ENCODE results near the gene ARHGAP32.

DNA sequence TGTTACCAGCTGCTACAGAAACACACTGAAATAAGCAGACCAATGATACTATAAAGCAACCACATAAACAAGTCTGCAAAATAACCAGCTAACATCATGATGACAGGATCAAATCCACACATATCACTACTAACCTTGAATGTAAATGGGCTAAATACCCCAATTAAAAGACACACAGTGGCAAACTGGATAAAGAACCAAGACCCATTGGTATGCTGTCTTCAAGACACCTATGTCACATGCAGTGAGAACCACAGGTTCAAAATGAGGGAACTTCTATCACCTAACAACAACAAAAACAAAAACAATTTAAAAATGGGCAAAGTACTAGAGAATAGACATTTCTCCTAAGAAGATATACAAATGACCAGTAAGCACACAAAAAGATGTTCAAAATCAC lies 89.9 kb downstream of the ARHGAP32 start:
- TF ChIP-seq, protein P1, sequence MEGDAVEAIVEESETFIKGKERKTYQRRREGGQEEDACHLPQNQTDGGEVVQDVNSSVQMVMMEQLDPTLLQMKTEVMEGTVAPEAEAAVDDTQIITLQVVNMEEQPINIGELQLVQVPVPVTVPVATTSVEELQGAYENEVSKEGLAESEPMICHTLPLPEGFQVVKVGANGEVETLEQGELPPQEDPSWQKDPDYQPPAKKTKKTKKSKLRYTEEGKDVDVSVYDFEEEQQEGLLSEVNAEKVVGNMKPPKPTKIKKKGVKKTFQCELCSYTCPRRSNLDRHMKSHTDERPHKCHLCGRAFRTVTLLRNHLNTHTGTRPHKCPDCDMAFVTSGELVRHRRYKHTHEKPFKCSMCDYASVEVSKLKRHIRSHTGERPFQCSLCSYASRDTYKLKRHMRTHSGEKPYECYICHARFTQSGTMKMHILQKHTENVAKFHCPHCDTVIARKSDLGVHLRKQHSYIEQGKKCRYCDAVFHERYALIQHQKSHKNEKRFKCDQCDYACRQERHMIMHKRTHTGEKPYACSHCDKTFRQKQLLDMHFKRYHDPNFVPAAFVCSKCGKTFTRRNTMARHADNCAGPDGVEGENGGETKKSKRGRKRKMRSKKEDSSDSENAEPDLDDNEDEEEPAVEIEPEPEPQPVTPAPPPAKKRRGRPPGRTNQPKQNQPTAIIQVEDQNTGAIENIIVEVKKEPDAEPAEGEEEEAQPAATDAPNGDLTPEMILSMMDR (IDR thresholded peaks at IDR 0.05; ENCODE audit: low read depth, low read length) = no peak
- TF ChIP-seq EZH2phosphoT487 (IDR thresholded peaks at IDR 0.05; ENCODE audit: low read depth) = no peak
